ENCODE data around the gene FUBP1.
"Not testable (repeated sequence)": the region's sequence is repeated elsewhere in the genome, so short reads cannot be mapped to it uniquely, and the experiment has no call there.

FUBP1 gene

GRCh38 chr1:77987919-77988318 lies 9.0 kb upstream of the FUBP1 start:
- DNase-seq: no peak

GRCh38 chr1:77986810-77987209 lies 7.9 kb upstream of the FUBP1 start:
- no peak for DNase-seq

GRCh38 chr1:77984629-77985028 lies 5.8 kb upstream of the FUBP1 start:
- DNase-seq: no peak

- no peak for DNase-seq
Observed at GRCh38 chr1:77983997-77984355, 5.1 kb upstream of the FUBP1 start.

GRCh38 chr1:77983352-77983996 lies 4.6 kb upstream of the FUBP1 start:
- DNase-seq: not testable (repeated sequence)

GRCh38 chr1:77978293-77978968 lies 441 bp downstream of the FUBP1 start:
- peak; percentile 37 to 50 for DNase-seq

GRCh38 chr1:77977989-77978292 lies 931 bp downstream of the FUBP1 start:
- no peak for DNase-seq

GRCh38 chr1:77976433-77977076 lies 2.3 kb downstream of the FUBP1 start:
- DNase-seq: no peak

- no peak for DNase-seq
Observed at GRCh38 chr1:77975907-77976306, 3.0 kb downstream of the FUBP1 start.

GRCh38 chr1:77975386-77975785 lies 3.5 kb downstream of the FUBP1 start:
- DNase-seq: no peak

GRCh38 chr1:77972080-77972479 lies 6.8 kb downstream of the FUBP1 start:
- no peak for DNase-seq

- no peak for DNase-seq
Observed at GRCh38 chr1:77970192-77970591, 8.7 kb downstream of the FUBP1 start.

GRCh38 chr1:77966291-77966690 lies 12.6 kb downstream of the FUBP1 start:
- DNase-seq: no peak

- DNase-seq: no peak
Observed at GRCh38 chr1:77961392-77961791, 17.5 kb downstream of the FUBP1 start.

- no peak for DNase-seq
Observed at GRCh38 chr1:77958850-77959249, 20.0 kb downstream of the FUBP1 start.

GRCh38 chr1:77958391-77958790 lies 20.5 kb downstream of the FUBP1 start:
- DNase-seq: no peak

- no peak for DNase-seq
Observed at GRCh38 chr1:77956464-77956863, 22.4 kb downstream of the FUBP1 start.

GRCh38 chr1:77955709-77956108 lies 23.2 kb downstream of the FUBP1 start:
- DNase-seq: no peak

GRCh38 chr1:77954521-77954920 lies 24.4 kb downstream of the FUBP1 start:
- no peak for DNase-seq

- no peak for DNase-seq
Observed at GRCh38 chr1:77953907-77954306, 25.0 kb downstream of the FUBP1 start.

- no peak for DNase-seq
Observed at GRCh38 chr1:77951328-77951727, 27.5 kb downstream of the FUBP1 start.

GRCh38 chr1:77950873-77951272 lies 28.0 kb downstream of the FUBP1 start:
- DNase-seq: no peak

- DNase-seq: no peak
Observed at GRCh38 chr1:77948841-77949424, 29.9 kb downstream of the FUBP1 start.

GRCh38 chr1:77945345-77945744 lies 33.5 kb downstream of the FUBP1 start:
- no peak for DNase-seq
